K562 (cell line): ENCODE measurements around the gene ACTN2. TPM values are rescaled to one million over a fixed set of nuclear protein-coding genes. Genes with fewer than 3 reads are reported as not detected.

Experiments
- ATAC-seq: fragments of 200-7000 bp; cut with Tn5 transposase; 3 replicates; pipeline ENCODE4 v1.9.1; 2020; ENCODE audit warnings: moderate library complexity
- BruUV-seq: library from RNA; stranded (reverse); fragments of 400-500 nt; replicated peaks from 2 replicates; lab custom pipeline; 2021; lab: Mats Ljungman, UMichigan
- CTCF ChIA-PET: fragments of 300-600 bp; formaldehyde crosslinking; extraction: SDS; loops from one replicate; lab custom pipeline; 2021; ENCODE audit warnings: low intra/inter-chr PET ratio; lab: Yijun Ruan, JAX
- POLR2A ChIA-PET: fragments of 300-600, 350-650 bp; sonication (Branson Sonifier 250); formaldehyde crosslinking; extraction: SDS; loops from one replicate; lab custom pipeline; 2021; ENCODE audit warnings: antibody characterized with exemption, inconsistent platforms; lab: Yijun Ruan, JAX
- DNase-seq, 4 experiments: peaks; one replicate each; pipeline versions ENCODE4 v3.0.0 to v3.0.0-alpha.2; 2011 to 2018; ENCODE audit warnings: low spot score in 3 of 4, mixed read lengths in 3 of 4; ENCODE audit errors: extremely low read depth in 1 of 4
- FAIRE-seq: peaks from 2 replicates; lab custom pipeline; 2011; peaks lifted over from hg19 to GRCh38; lab: Jason Lieb, UNC
- H2AFZ ChIP-seq: 2 replicates; pipeline ENCODE4 v1.6.0; 2011; ENCODE audit warnings: low read depth, low read length, control low read depth, inconsistent platforms
- H3K27ac ChIP-seq: fragments of 200-600 bp; 3 replicates; pipeline ENCODE4 v1.8.0; 2011; ENCODE audit warnings: low read depth, mild to moderate bottlenecking, control low read depth, inconsistent platforms, low read length, moderate library complexity, mixed read lengths; ENCODE audit errors: extremely low read depth
- H3K27me3 ChIP-seq, 2 experiments: fragments of 300-600 bp in 1 of 2; 2 replicates in 1 of 2; 3 replicates in 1 of 2; pipeline versions ENCODE4 v1.6.0 to v1.8.0; 2011; ENCODE audit warnings: inconsistent platforms in 2 of 2, low read length in 2 of 2, mild to moderate bottlenecking in 1 of 2, mixed read lengths in 1 of 2, moderate library complexity in 1 of 2; ENCODE audit not compliant: control insufficient read depth in 2 of 2, insufficient read depth in 2 of 2
- H3K36me3 ChIP-seq: fragments of 300-600 bp; 3 replicates; pipeline ENCODE4 v1.8.0; 2011; ENCODE audit warnings: mild to moderate bottlenecking, low read length, inconsistent platforms; ENCODE audit not compliant: control insufficient read depth, insufficient read depth
- H3K4me1 ChIP-seq, 2 experiments: fragments of 200-600 bp in 1 of 2; replicated peaks in 1 of 2; 2 replicates in 1 of 2; 3 replicates in 1 of 2; pipeline versions ENCODE4 v1.5.1 to v1.8.0; 2011; ENCODE audit warnings: inconsistent platforms in 2 of 2, low read length in 2 of 2, mild to moderate bottlenecking in 1 of 2, mixed read lengths in 1 of 2, moderate library complexity in 1 of 2; ENCODE audit not compliant: control insufficient read depth in 2 of 2, insufficient read depth in 2 of 2
- H3K4me2 ChIP-seq: 2 replicates; pipeline ENCODE4 v1.6.1; 2011; ENCODE audit warnings: low read length, control low read depth, inconsistent platforms, mixed read lengths; ENCODE audit not compliant: insufficient read depth
- H3K4me3 ChIP-seq: fragments of 200-600 bp; sonication (generic), shearing (Covaris generic); 2 replicates; pipeline ENCODE4 v1.5.1; 2016; ENCODE audit warnings: control low read depth, inconsistent platforms
- H3K79me2 ChIP-seq: fragments of 200-600 bp; 3 replicates; pipeline ENCODE4 v1.8.0; 2011; ENCODE audit warnings: low read length, inconsistent platforms; ENCODE audit not compliant: control insufficient read depth, insufficient read depth
- H3K9ac ChIP-seq, 2 experiments: 2 replicates each; pipeline versions ENCODE4 v1.6.0 to v1.6.1; 2011; ENCODE audit warnings: low read depth in 2 of 2, low read length in 2 of 2, control low read depth in 1 of 2, inconsistent platforms in 1 of 2, mild to moderate bottlenecking in 1 of 2, mixed read lengths in 1 of 2; ENCODE audit not compliant: insufficient read depth in 1 of 2
- H3K9me1 ChIP-seq: one replicate; pipeline ENCODE4 v1.6.0; 2011; ENCODE audit warnings: inconsistent platforms, mild to moderate bottlenecking, low read length, moderate library complexity; ENCODE audit not compliant: control insufficient read depth, insufficient read depth
- H3K9me3 ChIP-seq: replicated peaks from 2 replicates; pipeline ENCODE4 v1.5.1; 2011; ENCODE audit warnings: low read depth, low read length, inconsistent platforms; ENCODE audit not compliant: control insufficient read depth, insufficient read depth
- H4K20me1 ChIP-seq: replicated peaks from 2 replicates; pipeline ENCODE4 v1.6.1; 2011; ENCODE audit warnings: low read length, inconsistent platforms, mixed read lengths; ENCODE audit not compliant: control insufficient read depth, insufficient read depth
- CBX1 ChIP-seq: sonication (generic); IDR thresholded peaks from 2 replicates; pipeline ENCODE4 v1.6.1; 2016; ENCODE audit warnings: antibody characterized with exemption, low read depth, mild to moderate bottlenecking
- EP400 ChIP-seq: fragments of 450-650 bp; IDR thresholded peaks from 2 replicates; pipeline ENCODE4 v1.6.1; 2017; ENCODE audit warnings: antibody characterized with exemption, mild to moderate bottlenecking, moderate library complexity
- ETS1 ChIP-seq: conservative IDR thresholded peaks from 2 replicates; pipeline ENCODE4 v1.6.1; 2011; ENCODE audit warnings: low read depth, mild to moderate bottlenecking, low read length; ENCODE audit not compliant: control insufficient read depth
- MAFF ChIP-seq: IDR thresholded peaks from 2 replicates; pipeline ENCODE4 v1.6.1; 2012; ENCODE audit warnings: low read length, improper control_type of control experiment
- RHOXF2B ChIP-seq: fragments of 250-450 bp; sonication (Bioruptor Pico); conservative IDR thresholded peaks from 2 replicates; pipeline ENCODE4 v1.5.1; 2021
- ZBTB33 ChIP-seq: sonication (generic); formaldehyde crosslinking; IDR thresholded peaks from 2 replicates; pipeline ENCODE4 v1.8.1; 2023; ENCODE audit warnings: mild to moderate bottlenecking, missing genetic modification reagents
- WGBS: fragments of 100-300 bp; shearing (Covaris generic); methylation state at CpG from one replicate; pipeline ENCODE4 v1.1.6; 2016; ENCODE audit warnings: low coverage, mixed read lengths; ENCODE audit not compliant: insufficient coverage; ENCODE audit errors: missing lambda C conversion rate; 5-methylcytosine and 5-hydroxymethylcytosine counted together
- in situ Hi-C: fragments of 300-500 bp; cut with MboI; formaldehyde crosslinking; loops from 4 replicates; pipeline ENCODE4 v1.15.0; 2018; ENCODE audit warnings: inconsistent platforms, mixed read lengths
- intact Hi-C: fragments of 100-400 bp; cut with micrococcal nuclease; formaldehyde crosslinking; loops from 2 replicates; pipeline ENCODE4 v1.14.2; 2022
- polyA plus RNA-seq, 8 experiments: library from polyadenylated mRNA; depleted of rRNA in 4 of 8; stranded (reverse) in 5 of 8; unstranded in 3 of 8; fragments of >200 nt; fragmentation: Nextera tagmentation in 2 of 8; fragmentation: Illumina TruSeq in 1 of 8; extraction: Ambion mirVana in 2 of 8; extraction: Trizol in 1 of 8; gene quantifications; 2 replicates each; pipeline versions ENCODE4 v1.2.1 to v1.2.3, GENCODE V29; 2011 to 2014; ENCODE audit warnings: inconsistent platforms in 1 of 8, missing spikeins in 1 of 8
- total RNA-seq, 7 experiments: library from RNA; depleted of rRNA in 6 of 7; stranded (reverse); fragments of >200 nt in 6 of 7; fragmentation: Illumina TruSeq in 2 of 7; extraction: Trizol in 2 of 7; gene quantifications; 2 replicates each; pipeline versions ENCODE4 v1.2.1 to v1.2.3, GENCODE V29; 2011 to 2021; ENCODE audit warnings: low replicate concordance in 1 of 7

The ACTN2 gene
- total and polyA plus RNA-seq, 9 of the 15 experiments (the other 6 are each of a cell fraction or from before 2014, with no cell fraction given) = 0.18 to 0.94 (median 0.42) TPM

DNA sequence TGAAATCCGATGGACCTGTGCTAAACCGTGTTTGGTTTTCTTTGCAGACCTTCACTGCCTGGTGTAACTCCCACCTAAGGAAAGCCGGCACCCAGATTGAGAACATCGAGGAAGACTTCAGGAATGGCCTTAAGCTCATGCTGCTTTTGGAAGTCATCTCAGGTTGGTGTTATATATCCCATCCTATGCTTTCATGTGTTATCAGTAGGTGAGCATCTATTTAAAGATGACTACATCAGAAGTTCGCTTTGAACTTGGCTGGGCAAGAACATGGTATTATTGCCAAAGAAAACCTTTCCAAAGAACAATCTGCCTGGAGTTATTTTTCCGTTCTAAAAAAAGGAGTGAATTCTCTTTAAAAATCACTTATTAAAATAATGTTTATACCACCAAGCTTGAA is 31.5 kb downstream of the ACTN2 start:
- CTCF ChIA-PET = no interaction called here
- H2AFZ ChIP-seq = no peak overlapping the region
- H4K20me1 ChIP-seq = no peaks in the 10 kb centered on the region
- H3K9me3 ChIP-seq = no peaks in the 10 kb centered on the region; the same call in 1 of the 2 replicates
- H3K79me2 ChIP-seq = no peaks in the 10 kb centered on the region
- ATAC-seq = no peak
- H3K4me3 ChIP-seq = no peak overlapping the region
- TF ChIP-seq CBX1 (no peak), ETS1 (no peak), RHOXF2B (CRISPR knock-in tag) (no peak), ZBTB33 (CRISPR knock-in tag) (no peak), MAFF (no peak), EP400 (no peak)
- H3K27ac ChIP-seq = no peak overlapping the region
- no peak overlapping the region for H3K9ac ChIP-seq
- intact Hi-C loops = no loop called here
- POLR2A ChIA-PET = no interaction called here
- no peak for DNase-seq
- FAIRE-seq = no peak
- H3K4me2 ChIP-seq = no peak overlapping the region
- in situ Hi-C loops = no loop called here
- WGBS = 4% methylated on average over 6 of the region's 6 CpGs
- peaks cover 4 to 10% of the 10 kb centered on the region in 2 experiments; a peak in 3 of 5 replicates for H3K27me3 ChIP-seq
- no peaks in the 10 kb centered on the region for H3K4me1 ChIP-seq
- BruUV-seq = no TSS peak
- no peaks in the 10 kb centered on the region for H3K9me1 ChIP-seq
- no peaks in the 10 kb centered on the region for H3K36me3 ChIP-seq
